HL-60 (cell line): ENCODE data around the gene WRNIP1.
A peak's percentile ranks its signal among the peaks of the same experiment; 100 is the strongest.

Experiments used
- DNase-seq, 2 experiments: peaks; one replicate each; pipeline ENCODE4 v3.0.0-alpha.2; 2010 to 2020; ENCODE audit warnings: low read depth in 1 of 2, low spot score in 1 of 2
- H3K27ac ChIP-seq: fragments of 250-450 bp; sonication (Bioruptor Pico); replicated peaks from 2 replicates; pipeline ENCODE4 v1.5.1; 2020; ENCODE audit warnings: mild to moderate bottlenecking, moderate library complexity
- H3K27me3 ChIP-seq: fragments of 250-450 bp; sonication (Bioruptor Pico); 2 replicates; pipeline ENCODE4 v1.5.1; 2021; ENCODE audit warnings: mild to moderate bottlenecking, moderate library complexity; ENCODE audit not compliant: insufficient read depth, poor library complexity, severe bottlenecking
- H3K4me3 ChIP-seq: replicated peaks from 2 replicates; pipeline ENCODE4 v1.5.1; 2011; ENCODE audit warnings: mild to moderate bottlenecking, control low read depth, low read length; ENCODE audit not compliant: insufficient read depth
- CTCF ChIP-seq: IDR thresholded peaks from one replicate; pipeline ENCODE4 v1.5.1; 2011; ENCODE audit warnings: low read length, control low read depth, inconsistent platforms; ENCODE audit not compliant: insufficient read depth
- GABPA ChIP-seq: IDR thresholded peaks from 2 replicates; pipeline ENCODE4 v1.6.1; 2012; ENCODE audit warnings: low read depth
- POLR2AphosphoS5 ChIP-seq: IDR thresholded peaks from 2 replicates; pipeline ENCODE4 v1.6.1; 2012; ENCODE audit warnings: low read depth
- SPI1 ChIP-seq: IDR thresholded peaks from 2 replicates; pipeline ENCODE4 v1.6.1; 2012; ENCODE audit warnings: low read depth, mild to moderate bottlenecking, borderline replicate concordance
- TF ChIP-seq, protein P1 (sequence below): IDR thresholded peaks from 2 replicates; pipeline ENCODE4 v1.6.1; 2012; ENCODE audit warnings: low read depth; ENCODE audit not compliant: insufficient replicate concordance

The WRNIP1 gene

DNA sequence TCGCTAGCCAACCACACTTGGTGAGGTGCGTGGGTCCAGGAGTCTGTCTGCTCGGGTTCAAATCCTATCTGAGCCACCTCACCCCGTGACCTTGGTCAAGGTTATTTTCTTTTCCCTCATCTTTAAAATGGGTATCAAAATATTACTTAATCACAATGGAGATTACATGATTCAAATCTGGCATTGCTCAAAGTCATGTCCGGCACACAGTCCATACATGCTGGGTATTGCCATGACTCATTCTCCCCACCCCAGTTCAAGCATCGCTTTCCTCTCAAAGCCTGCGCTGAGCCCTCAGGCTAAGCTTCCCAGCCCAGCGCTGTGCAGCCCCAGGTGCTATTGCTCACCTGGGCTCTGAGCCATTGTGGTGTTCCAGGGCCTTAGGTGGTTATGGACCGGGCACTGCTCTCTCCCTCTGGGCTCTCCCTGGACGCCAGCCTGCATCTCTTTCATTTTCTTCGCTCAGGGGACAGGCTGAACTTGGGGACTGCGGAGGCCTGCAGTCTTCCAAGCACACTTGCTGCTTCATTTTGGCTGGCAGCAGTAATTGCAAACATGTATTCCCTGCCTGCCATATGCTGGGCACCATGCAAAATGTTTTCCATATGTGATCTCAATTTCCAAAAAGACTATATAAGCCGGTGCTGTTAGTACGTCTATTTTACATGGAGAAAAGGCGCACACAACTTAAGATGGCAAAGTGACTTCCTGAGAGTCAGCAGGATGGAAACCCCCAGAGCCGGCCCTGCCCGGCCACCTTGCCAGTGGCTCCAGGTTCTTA, 27.3 kb downstream of the WRNIP1 start:
- TF ChIP-seq, protein P1, sequence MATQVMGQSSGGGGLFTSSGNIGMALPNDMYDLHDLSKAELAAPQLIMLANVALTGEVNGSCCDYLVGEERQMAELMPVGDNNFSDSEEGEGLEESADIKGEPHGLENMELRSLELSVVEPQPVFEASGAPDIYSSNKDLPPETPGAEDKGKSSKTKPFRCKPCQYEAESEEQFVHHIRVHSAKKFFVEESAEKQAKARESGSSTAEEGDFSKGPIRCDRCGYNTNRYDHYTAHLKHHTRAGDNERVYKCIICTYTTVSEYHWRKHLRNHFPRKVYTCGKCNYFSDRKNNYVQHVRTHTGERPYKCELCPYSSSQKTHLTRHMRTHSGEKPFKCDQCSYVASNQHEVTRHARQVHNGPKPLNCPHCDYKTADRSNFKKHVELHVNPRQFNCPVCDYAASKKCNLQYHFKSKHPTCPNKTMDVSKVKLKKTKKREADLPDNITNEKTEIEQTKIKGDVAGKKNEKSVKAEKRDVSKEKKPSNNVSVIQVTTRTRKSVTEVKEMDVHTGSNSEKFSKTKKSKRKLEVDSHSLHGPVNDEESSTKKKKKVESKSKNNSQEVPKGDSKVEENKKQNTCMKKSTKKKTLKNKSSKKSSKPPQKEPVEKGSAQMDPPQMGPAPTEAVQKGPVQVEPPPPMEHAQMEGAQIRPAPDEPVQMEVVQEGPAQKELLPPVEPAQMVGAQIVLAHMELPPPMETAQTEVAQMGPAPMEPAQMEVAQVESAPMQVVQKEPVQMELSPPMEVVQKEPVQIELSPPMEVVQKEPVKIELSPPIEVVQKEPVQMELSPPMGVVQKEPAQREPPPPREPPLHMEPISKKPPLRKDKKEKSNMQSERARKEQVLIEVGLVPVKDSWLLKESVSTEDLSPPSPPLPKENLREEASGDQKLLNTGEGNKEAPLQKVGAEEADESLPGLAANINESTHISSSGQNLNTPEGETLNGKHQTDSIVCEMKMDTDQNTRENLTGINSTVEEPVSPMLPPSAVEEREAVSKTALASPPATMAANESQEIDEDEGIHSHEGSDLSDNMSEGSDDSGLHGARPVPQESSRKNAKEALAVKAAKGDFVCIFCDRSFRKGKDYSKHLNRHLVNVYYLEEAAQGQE, result no peak
- TF ChIP-seq SPI1 (no peak), CTCF (no peak), GABPA (no peak), POLR2AphosphoS5 (no peak)
- no peaks in the 10 kb centered on the region for H3K27me3 ChIP-seq
- peak overlapping the region; percentile 98 for H3K27ac ChIP-seq
- H3K4me3 ChIP-seq, result no peak overlapping the region
- DNase-seq, result no peak

DNA sequence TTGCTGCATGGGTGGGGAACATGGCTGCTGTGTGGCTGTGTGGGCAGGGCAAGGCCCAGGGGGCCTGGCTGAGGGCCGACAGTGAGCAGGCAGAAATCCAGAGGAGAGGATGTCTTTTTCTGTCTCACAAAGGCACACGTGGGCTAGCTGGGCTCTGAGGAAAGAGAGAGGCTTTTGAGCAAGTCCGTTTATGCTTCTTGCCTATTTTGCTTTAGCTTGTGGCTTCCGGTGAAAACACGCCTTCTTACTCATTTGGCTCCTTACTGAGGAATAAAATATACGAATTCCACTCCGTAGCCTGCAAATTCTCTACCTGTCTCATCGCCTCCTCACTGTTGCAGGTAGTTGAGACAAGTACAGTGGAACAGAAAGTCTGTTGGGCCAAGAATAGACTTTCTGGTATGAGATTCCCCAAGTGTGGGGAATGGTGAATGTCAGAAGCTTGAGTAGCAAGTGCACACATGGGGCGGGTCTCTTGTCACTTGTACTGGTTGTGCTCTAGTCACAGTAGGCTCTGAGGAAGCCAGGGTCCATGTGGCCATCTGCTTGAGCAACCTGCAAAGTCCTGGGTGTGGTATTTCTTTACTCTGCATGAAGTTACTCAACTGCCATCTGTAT, 28.4 kb downstream of the WRNIP1 start:
- peak overlapping the region; percentile 98 for H3K27ac ChIP-seq
- no peak overlapping the region for H3K4me3 ChIP-seq
- TF ChIP-seq POLR2AphosphoS5, result peak; percentile 87
- TF ChIP-seq, protein P1, result peak; percentile 37
- TF ChIP-seq SPI1, result peak; percentile 37; the same call in 1 of the 2 replicates
- TF ChIP-seq GABPA, result no peak
- H3K27me3 ChIP-seq, result no peaks in the 10 kb centered on the region
- peak; percentile 84 to 98 for DNase-seq

DNA sequence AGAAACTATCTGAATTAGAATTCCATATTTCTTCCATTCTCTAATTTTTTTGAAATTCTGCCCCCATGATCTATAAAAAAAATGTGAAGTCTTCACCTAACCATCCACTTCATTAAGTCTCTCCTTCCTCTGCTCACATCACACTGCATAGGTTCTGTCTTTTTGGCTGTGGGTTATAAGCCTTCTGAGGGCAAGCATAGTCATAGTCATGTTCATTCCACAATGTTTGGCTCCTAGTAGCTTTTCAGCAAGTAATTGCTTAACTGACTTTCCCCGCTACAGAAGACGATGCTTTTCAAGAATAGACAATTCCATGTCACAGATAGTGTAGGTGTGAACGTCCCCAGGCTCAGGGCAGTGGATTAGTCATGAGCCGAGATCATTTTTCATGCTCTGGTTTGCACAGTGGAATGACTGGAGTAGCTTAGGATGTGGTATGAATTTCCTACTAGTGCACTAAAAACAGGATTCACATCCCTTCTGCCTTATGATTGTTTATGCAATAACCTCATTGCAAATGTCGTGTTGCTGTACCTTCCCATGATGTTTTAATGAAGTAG, 29.1 kb downstream of the WRNIP1 start:
- no peak for TF ChIP-seq SPI1
- TF ChIP-seq POLR2AphosphoS5, result no peak
- TF ChIP-seq GABPA, result no peak
- TF ChIP-seq, protein P1, result no peak
- no peak for TF ChIP-seq CTCF
- peak overlapping the region; percentile 98 for H3K27ac ChIP-seq
- DNase-seq, result peak in 1 of 2 experiments; percentile 23

More for the DNA sequence above, 29.1 kb downstream of the WRNIP1 start:
- H3K27me3 ChIP-seq, result no peaks in the 10 kb centered on the region
- H3K4me3 ChIP-seq, result no peak overlapping the region
